GM21528 (cell line): ENCODE results near the gene SEMA5A.

ENCODE experiments used
- ATAC-seq: cut with Tn5 transposase; IDR thresholded peaks from one replicate; pipeline ENCODE4 v1.9.1; 2021; ENCODE audit warnings: mild to moderate bottlenecking, moderate library complexity; ENCODE audit not compliant: unreplicated experiment, low FRiP score

The SEMA5A gene

GRCh38 chr5:9453480-9454011 lies 92.3 kb downstream of the SEMA5A start:
- no peak for ATAC-seq

GRCh38 chr5:9452181-9452580 lies 93.7 kb downstream of the SEMA5A start:
- ATAC-seq, result no peak

GRCh38 chr5:9451037-9451436 lies 94.8 kb downstream of the SEMA5A start:
- no peak for ATAC-seq

GRCh38 chr5:9447691-9448090 lies 98.2 kb downstream of the SEMA5A start:
- ATAC-seq, result no peak

- ATAC-seq, result no peak
These were observed 100.0 kb downstream of the SEMA5A start for GRCh38 chr5:9445826-9446388.

- no peak for ATAC-seq
These were observed 101.5 kb downstream of the SEMA5A start for GRCh38 chr5:9444346-9444745.

GRCh38 chr5:9441610-9442009 lies 104.3 kb downstream of the SEMA5A start:
- ATAC-seq, result no peak

- ATAC-seq, result no peak
These were observed 105.4 kb downstream of the SEMA5A start for GRCh38 chr5:9440517-9440916.

GRCh38 chr5:9439531-9440292 lies 106.2 kb downstream of the SEMA5A start:
- ATAC-seq, result no peak

GRCh38 chr5:9438596-9439354 lies 107.1 kb downstream of the SEMA5A start:
- ATAC-seq, result no peak

- ATAC-seq, result no peak
These were observed 108.1 kb downstream of the SEMA5A start for GRCh38 chr5:9437741-9438240.

- ATAC-seq, result no peak
These were observed 114.2 kb downstream of the SEMA5A start for GRCh38 chr5:9431496-9432258.

GRCh38 chr5:9431151-9431495 lies 114.8 kb downstream of the SEMA5A start:
- ATAC-seq, result no peak

- no peak for ATAC-seq
These were observed 115.6 kb downstream of the SEMA5A start for GRCh38 chr5:9430306-9430705.

GRCh38 chr5:9429691-9430215 lies 116.1 kb downstream of the SEMA5A start:
- ATAC-seq, result no peak

GRCh38 chr5:9428272-9428671 lies 117.6 kb downstream of the SEMA5A start:
- ATAC-seq, result no peak

GRCh38 chr5:9425710-9426109 lies 120.2 kb downstream of the SEMA5A start:
- no peak for ATAC-seq

GRCh38 chr5:9423571-9423970 lies 122.3 kb downstream of the SEMA5A start:
- no peak for ATAC-seq

GRCh38 chr5:9421884-9422283 lies 124.0 kb downstream of the SEMA5A start:
- ATAC-seq, result no peak

- ATAC-seq, result no peak
These were observed 126.1 kb downstream of the SEMA5A start for GRCh38 chr5:9419794-9420193.
